ENCODE data around the gene RGS7.

DNA sequence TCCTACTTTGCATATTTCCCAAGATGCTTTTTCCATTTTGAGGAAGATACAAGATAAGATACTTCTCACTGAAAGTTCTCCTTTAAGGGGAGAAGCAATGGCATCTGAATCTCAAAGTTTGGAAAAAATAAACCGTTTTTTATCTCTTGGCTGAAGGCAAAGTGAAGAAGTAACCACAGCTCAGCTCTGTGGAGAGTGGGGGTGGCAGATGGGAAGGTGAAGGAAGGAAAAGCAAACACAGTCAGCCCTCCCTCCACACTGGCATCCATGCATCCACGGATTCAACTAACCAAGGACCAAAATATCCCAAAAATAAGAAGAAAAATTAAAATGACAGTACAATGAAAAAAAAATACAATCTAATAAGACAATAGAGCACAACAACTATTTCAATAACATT, 211.1 kb downstream of the RGS7 start:
- TF ChIP-seq POLR2A (IDR thresholded peaks at IDR 0.05) = no peak
- TF ChIP-seq, protein P1, sequence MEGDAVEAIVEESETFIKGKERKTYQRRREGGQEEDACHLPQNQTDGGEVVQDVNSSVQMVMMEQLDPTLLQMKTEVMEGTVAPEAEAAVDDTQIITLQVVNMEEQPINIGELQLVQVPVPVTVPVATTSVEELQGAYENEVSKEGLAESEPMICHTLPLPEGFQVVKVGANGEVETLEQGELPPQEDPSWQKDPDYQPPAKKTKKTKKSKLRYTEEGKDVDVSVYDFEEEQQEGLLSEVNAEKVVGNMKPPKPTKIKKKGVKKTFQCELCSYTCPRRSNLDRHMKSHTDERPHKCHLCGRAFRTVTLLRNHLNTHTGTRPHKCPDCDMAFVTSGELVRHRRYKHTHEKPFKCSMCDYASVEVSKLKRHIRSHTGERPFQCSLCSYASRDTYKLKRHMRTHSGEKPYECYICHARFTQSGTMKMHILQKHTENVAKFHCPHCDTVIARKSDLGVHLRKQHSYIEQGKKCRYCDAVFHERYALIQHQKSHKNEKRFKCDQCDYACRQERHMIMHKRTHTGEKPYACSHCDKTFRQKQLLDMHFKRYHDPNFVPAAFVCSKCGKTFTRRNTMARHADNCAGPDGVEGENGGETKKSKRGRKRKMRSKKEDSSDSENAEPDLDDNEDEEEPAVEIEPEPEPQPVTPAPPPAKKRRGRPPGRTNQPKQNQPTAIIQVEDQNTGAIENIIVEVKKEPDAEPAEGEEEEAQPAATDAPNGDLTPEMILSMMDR (IDR thresholded peaks at IDR 0.05) = no peak

All from thyroid gland (tissue), 4 donors.